Activated T-helper 1 cell treated with anti-CD3 and anti-CD28 coated beads, Interleukin-12 subunit alpha, Interleukin-12 subunit beta, Interleukin-2, Interleukin-4 antibody, amounts not matched to agents 30 ng/mL and 10 ng/mL and 1 ng/mL, durations not matched to agents 14 hours and 24 hours and 36 hours (primary cell): ENCODE results near the gene TBC1D22A. TPM values are rescaled to one million over a fixed set of nuclear protein-coding genes. Genes with fewer than 3 reads are reported as not detected.

ENCODE experiments used
- DNase-seq: peaks from one replicate; pipeline ENCODE4 v3.0.0; 2021; ENCODE audit warnings: low spot score
- H3K27ac Mint-ChIP-seq: one replicate; pipeline ENCODE4 v1.8.0; 2021; ENCODE audit warnings: mild to moderate bottlenecking, mixed read lengths
- H3K27me3 Mint-ChIP-seq: one replicate; pipeline ENCODE4 v1.8.0; 2022; ENCODE audit warnings: mild to moderate bottlenecking, moderate library complexity, mixed read lengths; ENCODE audit not compliant: insufficient read depth
- H3K36me3 Mint-ChIP-seq: one replicate; pipeline ENCODE4 v1.8.0; 2021; ENCODE audit warnings: low read depth, mixed read lengths
- H3K4me1 Mint-ChIP-seq: one replicate; pipeline ENCODE4 v1.8.0; 2021; ENCODE audit warnings: low read depth, mixed read lengths
- H3K4me3 Mint-ChIP-seq: one replicate; pipeline ENCODE4 v1.8.0; 2021; ENCODE audit warnings: mild to moderate bottlenecking, moderate library complexity, mixed read lengths
- H3K9me3 Mint-ChIP-seq: one replicate; pipeline ENCODE4 v1.8.0; 2021; ENCODE audit warnings: mixed read lengths
- intact Hi-C: fragments of 100-400 bp; cut with micrococcal nuclease; formaldehyde crosslinking; loops from one replicate; pipeline ENCODE4 v1.15.1; 2024
- total RNA-seq: library from RNA; stranded (reverse); gene quantifications from 2 replicates; pipeline ENCODE4 v1.2.3, GENCODE V29; 2022

Gene TBC1D22A
- total RNA-seq, 1 donor from 2014 or later: 42.4 TPM

DNA sequence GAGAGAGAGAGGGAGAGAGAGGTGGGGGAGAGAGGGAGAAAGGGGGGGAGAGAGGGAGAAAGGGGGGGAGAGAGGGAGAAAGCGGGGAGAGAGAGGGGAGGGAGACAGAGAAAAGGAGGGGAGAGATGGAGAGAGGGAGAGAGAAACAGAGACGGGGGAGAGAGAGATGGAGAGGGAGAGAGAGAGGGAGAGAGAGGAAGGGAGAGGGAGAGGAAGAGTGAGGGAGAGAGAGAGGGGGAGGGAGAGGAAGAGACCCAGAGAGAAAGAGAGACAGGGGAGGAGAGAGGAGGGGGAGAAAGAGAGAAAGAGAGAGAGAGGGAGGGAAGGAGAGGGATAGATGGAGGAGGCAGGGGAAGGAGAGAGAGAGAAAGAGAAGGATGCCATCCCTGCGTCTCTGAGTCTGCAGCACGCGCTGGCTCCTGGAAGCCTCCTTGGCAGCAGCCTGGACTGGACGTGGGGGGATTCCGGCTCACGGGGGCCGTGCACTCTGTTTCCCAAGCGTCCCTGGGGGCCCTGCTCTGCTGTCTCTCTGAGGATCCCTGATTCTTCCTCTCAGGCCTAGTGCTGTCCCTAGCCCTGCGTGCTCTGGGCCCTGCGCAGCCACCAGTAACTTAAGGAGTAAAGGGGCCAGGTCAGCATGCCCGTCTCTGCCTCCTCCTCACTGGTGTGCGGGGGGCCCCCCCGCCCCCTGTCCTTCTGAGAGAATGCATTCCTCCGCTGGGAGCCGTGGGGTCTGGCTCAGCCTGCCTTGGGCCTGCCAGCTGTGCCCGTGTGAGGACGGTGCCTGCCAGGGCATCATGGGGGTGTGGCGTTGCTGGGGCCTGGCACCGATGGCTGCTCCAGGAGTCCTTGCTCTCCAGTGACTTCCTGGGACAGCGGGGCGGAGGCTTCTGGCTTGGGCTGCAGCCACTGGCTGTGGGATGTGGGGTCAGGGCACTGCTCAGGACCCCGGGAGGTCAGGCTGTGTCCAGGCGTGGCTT lies 429.5 kb downstream of the TBC1D22A start:
- Mint-ChIP-seq H3K27ac (no peak overlapping the region), H3K4me3 (no peak overlapping the region), H3K9me3 (no peaks in the 10 kb centered on the region), H3K4me1 (no peaks in the 10 kb centered on the region), H3K27me3 (no peaks in the 10 kb centered on the region), H3K36me3 (no peaks in the 10 kb centered on the region)
- intact Hi-C loops: no loop called here
- DNase-seq: no peak

DNA sequence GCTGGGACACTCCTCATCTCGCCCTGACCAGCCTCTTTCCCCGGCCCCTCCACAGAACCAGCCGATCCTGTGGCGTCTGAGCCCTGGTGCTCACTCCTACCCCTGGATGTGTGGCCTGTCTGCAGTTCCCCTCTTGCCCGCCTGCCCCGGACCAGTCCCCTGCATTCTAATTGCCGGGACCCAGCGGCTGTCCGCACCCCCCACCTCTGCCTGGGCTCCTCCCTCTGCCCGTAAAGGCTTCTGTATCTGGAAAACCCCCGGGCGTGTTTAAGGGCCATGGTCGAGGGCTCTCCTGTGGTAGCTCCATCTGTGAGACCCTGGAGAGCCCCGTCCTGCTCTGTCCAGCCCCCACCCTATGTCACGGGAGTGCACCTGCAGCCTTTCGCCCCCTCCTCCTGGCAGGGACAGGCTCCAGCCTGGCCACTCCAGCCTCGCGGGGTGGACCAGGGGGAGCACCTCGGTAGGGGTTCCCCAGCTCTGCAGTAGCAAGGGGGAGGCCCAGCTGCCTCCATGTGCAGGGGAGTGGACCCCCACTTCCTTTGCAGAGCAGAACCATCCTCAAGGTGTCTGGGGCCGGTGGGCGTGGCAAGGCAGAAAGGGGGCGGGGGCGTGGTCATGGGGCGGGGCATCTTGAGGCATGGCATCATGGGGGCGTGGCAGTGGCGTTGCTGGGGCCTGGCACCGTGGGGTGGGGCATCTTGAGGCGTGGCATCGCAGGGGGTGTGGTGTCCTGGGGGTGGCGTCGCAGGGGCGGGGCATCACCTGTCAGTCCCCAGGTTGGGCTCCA lies 430.4 kb downstream of the TBC1D22A start:
- H3K9me3 Mint-ChIP-seq: no peaks in the 10 kb centered on the region
- H3K4me3 Mint-ChIP-seq: no peak overlapping the region
- H3K4me1 Mint-ChIP-seq: no peaks in the 10 kb centered on the region
- no peak for DNase-seq
- H3K27ac Mint-ChIP-seq: no peak overlapping the region
- intact Hi-C loops: no loop called here
- H3K36me3 Mint-ChIP-seq: no peaks in the 10 kb centered on the region
- H3K27me3 Mint-ChIP-seq: no peaks in the 10 kb centered on the region

DNA sequence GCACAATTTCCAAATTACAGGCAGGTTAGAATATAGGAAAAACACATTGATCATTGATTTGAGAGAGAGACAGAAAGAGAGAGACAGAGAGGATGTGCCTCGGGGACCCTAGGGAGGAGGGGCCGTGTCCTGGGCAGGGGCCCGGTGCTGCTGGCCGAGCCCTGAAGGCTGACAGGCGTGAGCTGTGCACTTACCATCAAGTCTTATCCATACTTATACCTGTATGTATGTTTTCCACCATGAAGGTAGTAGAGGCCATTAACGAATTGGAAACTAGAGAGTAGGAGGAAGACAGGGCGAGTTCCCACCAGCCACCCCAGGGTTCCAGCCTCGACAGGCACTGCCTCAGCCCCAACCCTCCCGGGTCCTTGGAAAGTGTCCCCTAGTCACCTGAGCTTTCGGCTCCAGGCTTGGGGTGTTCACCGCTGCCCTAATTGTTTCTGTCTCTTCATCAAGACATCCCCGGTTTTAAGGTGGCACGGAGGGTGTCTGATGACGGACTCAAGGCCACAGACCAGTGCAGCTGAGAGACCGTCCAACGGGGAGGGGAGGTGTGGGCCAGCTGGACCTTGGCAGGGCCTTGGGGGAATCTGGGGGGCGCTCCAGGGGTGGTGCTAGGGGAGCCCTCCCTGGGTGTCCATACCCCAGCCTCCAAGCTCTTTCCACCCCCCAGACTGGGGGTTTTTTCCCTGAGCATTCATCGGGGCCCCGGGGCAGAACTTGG lies 431.3 kb downstream of the TBC1D22A start:
- Mint-ChIP-seq H3K4me3 (no peak overlapping the region), H3K9me3 (no peaks in the 10 kb centered on the region), H3K27me3 (no peaks in the 10 kb centered on the region), H3K4me1 (no peaks in the 10 kb centered on the region), H3K36me3 (no peaks in the 10 kb centered on the region), H3K27ac (no peak overlapping the region)
- DNase-seq: no peak
- intact Hi-C loops: no loop called here

GRCh38 chr22:47194476-47195155 lies 432.2 kb downstream of the TBC1D22A start:
- no peak overlapping the region for H3K27ac Mint-ChIP-seq
- intact Hi-C loops: no loop called here
- H3K27me3 Mint-ChIP-seq: no peaks in the 10 kb centered on the region
- no peaks in the 10 kb centered on the region for H3K9me3 Mint-ChIP-seq
- no peaks in the 10 kb centered on the region for H3K4me1 Mint-ChIP-seq
- no peaks in the 10 kb centered on the region for H3K36me3 Mint-ChIP-seq
- no peak for DNase-seq
- no peak overlapping the region for H3K4me3 Mint-ChIP-seq

GRCh38 chr22:47195156-47195483 lies 432.7 kb downstream of the TBC1D22A start:
- intact Hi-C loops: no loop called here
- no peak overlapping the region for H3K27ac Mint-ChIP-seq
- H3K9me3 Mint-ChIP-seq: no peaks in the 10 kb centered on the region
- no peaks in the 10 kb centered on the region for H3K36me3 Mint-ChIP-seq
- DNase-seq: no peak
- H3K27me3 Mint-ChIP-seq: no peaks in the 10 kb centered on the region
- H3K4me1 Mint-ChIP-seq: no peaks in the 10 kb centered on the region
- no peak overlapping the region for H3K4me3 Mint-ChIP-seq

- intact Hi-C loops: no loop called here
- Mint-ChIP-seq H3K27me3 (no peaks in the 10 kb centered on the region), H3K36me3 (no peaks in the 10 kb centered on the region), H3K4me1 (no peaks in the 10 kb centered on the region), H3K9me3 (no peaks in the 10 kb centered on the region), H3K27ac (no peak overlapping the region), H3K4me3 (no peak overlapping the region)
- DNase-seq: no peak
Observed at GRCh38 chr22:47195484-47196165, 433.2 kb downstream of the TBC1D22A start.

- DNase-seq: no peak
- intact Hi-C loops: no loop called here
- H3K4me1 Mint-ChIP-seq: no peaks in the 10 kb centered on the region
- no peaks in the 10 kb centered on the region for H3K27me3 Mint-ChIP-seq
- H3K4me3 Mint-ChIP-seq: no peak overlapping the region
- H3K27ac Mint-ChIP-seq: no peak overlapping the region
- H3K9me3 Mint-ChIP-seq: no peaks in the 10 kb centered on the region
- no peaks in the 10 kb centered on the region for H3K36me3 Mint-ChIP-seq
Observed at GRCh38 chr22:47196166-47196849, 433.9 kb downstream of the TBC1D22A start.

- H3K4me1 Mint-ChIP-seq: no peaks in the 10 kb centered on the region
- H3K9me3 Mint-ChIP-seq: no peaks in the 10 kb centered on the region
- H3K36me3 Mint-ChIP-seq: no peaks in the 10 kb centered on the region
- no peak overlapping the region for H3K27ac Mint-ChIP-seq
- DNase-seq: no peak
- intact Hi-C loops: no loop called here
- H3K27me3 Mint-ChIP-seq: no peaks in the 10 kb centered on the region
- H3K4me3 Mint-ChIP-seq: no peak overlapping the region
Observed at GRCh38 chr22:47196881-47197772, 434.7 kb downstream of the TBC1D22A start.

DNA sequence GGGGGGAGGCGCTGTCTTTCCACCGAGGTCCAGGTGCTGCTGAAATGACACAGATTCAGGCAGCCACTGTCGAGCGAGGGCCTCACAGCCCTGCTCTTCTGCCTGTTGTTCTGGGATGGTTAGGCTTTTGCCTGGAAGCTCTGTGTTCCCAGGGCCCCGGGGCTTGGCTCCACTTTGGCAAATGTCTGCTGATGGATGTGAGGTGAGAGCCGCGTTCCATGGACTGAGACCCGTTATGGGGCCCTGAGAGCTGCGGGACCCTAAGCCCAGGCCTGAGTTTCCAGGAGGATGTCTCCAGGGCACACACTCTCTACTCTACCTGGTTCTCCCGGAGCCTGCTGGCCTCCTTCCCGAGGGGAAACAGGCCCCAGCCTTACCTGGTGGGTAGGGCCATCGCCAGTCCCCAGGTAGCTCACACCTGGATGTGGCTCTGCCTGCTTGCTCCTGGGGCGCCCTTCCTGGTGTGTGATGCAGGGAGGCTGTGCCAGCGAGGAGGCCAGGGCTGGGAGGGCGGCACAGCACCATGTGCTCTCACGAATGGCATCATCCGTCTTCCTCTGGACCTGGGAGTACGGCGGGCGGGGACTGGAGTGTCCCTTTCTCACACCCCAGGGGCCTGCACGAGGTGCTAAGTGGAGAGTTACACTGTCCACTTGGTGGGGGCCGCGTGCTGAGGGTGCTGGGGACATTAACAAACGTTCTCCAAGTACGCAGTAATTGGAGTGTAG lies 435.5 kb downstream of the TBC1D22A start:
- H3K4me3 Mint-ChIP-seq: no peak overlapping the region
- no peaks in the 10 kb centered on the region for H3K9me3 Mint-ChIP-seq
- H3K36me3 Mint-ChIP-seq: no peaks in the 10 kb centered on the region
- DNase-seq: no peak
- intact Hi-C loops: no loop called here
- no peaks in the 10 kb centered on the region for H3K27me3 Mint-ChIP-seq
- no peaks in the 10 kb centered on the region for H3K4me1 Mint-ChIP-seq
- H3K27ac Mint-ChIP-seq: no peak overlapping the region

GRCh38 chr22:47198801-47199251 lies 436.4 kb downstream of the TBC1D22A start:
- no peaks in the 10 kb centered on the region for H3K27me3 Mint-ChIP-seq
- DNase-seq: no peak
- no peak overlapping the region for H3K27ac Mint-ChIP-seq
- no peaks in the 10 kb centered on the region for H3K9me3 Mint-ChIP-seq
- no peaks in the 10 kb centered on the region for H3K4me1 Mint-ChIP-seq
- intact Hi-C loops: no loop called here
- H3K36me3 Mint-ChIP-seq: no peaks in the 10 kb centered on the region
- no peak overlapping the region for H3K4me3 Mint-ChIP-seq
